GM21619 (cell line): ENCODE measurements around the gene HIC1.

ENCODE experiments used
- ATAC-seq: cut with Tn5 transposase; IDR thresholded peaks from one replicate; pipeline ENCODE4 v1.9.1; 2021; ENCODE audit not compliant: unreplicated experiment

The HIC1 gene

GRCh38 chr17:2059547-2060384, 4.9 kb downstream of the HIC1 start:
- no peak for ATAC-seq

GRCh38 chr17:2060385-2060658, 5.4 kb downstream of the HIC1 start:
- no peak for ATAC-seq

GRCh38 chr17:2060681-2061440, 6.0 kb downstream of the HIC1 start:
- ATAC-seq: no peak

DNA sequence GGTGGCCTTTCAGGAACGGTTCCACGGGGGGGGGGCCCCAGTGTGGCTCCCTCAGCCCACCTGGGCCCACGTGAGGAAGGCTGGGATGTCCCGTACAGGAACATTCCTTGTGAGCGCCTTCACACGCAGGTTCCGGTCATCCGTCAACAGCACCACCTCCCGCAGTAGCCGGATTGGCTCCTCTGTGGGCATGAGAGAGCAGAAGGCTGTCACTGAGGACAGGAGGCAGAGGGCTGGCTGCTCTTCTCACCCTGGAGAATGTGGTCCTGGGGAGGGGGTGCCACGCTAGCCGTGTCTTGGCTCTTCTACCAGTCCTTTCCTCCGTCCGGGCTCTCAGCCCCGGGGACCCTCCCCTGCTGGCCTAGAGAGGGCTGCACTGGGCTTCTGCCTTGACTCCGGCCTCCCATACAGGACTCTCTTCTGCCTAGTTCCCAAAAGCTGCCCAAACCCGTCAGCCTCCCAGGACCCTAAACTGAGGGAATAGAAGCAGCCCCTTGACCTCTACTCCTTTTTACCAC, 6.6 kb downstream of the HIC1 start:
- no peak for ATAC-seq

DNA sequence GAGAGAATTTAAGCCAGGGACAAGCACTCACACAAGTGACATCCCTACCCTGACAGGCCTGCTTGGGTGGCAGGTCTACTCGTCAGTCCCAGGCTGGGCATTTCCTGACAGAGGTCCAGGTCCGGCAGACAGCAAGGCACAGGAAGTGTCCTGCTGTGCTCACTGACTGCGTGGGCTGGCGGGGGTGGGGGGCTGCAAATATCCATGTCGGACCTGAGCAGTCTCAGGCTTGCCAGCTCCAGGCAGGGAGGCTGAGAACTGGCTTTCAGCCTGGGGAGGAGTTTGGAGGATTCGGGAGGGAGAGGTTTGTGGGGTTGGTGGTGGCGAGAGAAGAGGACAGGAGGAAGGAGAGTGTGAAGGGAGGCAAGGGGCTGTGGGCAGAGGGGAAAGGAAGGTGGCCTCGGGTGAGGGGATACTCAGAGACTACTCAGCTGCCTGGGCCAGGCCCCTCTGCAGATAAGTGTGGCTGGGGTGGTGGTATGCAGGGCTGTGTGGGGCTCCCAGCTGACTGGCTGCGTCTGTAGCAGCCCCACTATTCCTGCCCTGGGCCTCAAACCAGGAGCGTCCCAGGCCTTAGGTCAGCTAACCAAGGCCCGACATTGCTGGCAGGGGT, 7.8 kb downstream of the HIC1 start:
- ATAC-seq: no peak

- no peak for ATAC-seq
Observed at GRCh38 chr17:2063261-2064146, 8.6 kb downstream of the HIC1 start.

- ATAC-seq: no peak
Observed at GRCh38 chr17:2064147-2064489, 9.2 kb downstream of the HIC1 start.

- ATAC-seq: no peak
Observed at GRCh38 chr17:2064520-2064971, 9.6 kb downstream of the HIC1 start.

- no peak for ATAC-seq
Observed at GRCh38 chr17:2064980-2065785, 10.3 kb downstream of the HIC1 start.

- no peak for ATAC-seq
Observed at GRCh38 chr17:2065949-2066400, 11.1 kb downstream of the HIC1 start.

DNA sequence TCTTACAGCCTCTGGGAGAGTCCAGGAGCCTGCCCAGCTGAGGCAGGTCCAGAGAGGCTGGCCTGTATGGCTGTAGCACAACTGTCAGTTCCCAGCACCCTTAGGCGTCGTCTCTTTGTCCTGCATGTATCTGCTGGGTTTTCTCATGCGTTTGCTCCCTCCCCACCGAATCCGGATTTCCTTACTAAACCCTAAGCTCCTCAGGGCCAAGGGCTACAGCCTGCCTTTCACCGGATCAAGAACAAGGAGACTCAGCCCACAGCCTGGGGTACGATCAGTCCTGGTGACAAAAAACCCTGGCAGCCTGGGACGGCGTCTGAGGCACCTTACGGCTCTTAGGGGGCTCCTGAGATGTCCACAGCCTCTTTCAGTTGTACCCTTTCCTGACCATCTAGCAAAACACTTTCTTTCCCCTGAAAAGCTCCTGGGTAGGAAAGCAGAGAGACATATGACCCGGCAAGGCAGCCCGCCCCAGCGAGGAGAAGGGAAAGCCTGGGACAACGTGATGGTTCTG, 12.2 kb downstream of the HIC1 start:
- no peak for ATAC-seq

GRCh38 chr17:2067608-2068024, 12.7 kb downstream of the HIC1 start:
- ATAC-seq: no peak

DNA sequence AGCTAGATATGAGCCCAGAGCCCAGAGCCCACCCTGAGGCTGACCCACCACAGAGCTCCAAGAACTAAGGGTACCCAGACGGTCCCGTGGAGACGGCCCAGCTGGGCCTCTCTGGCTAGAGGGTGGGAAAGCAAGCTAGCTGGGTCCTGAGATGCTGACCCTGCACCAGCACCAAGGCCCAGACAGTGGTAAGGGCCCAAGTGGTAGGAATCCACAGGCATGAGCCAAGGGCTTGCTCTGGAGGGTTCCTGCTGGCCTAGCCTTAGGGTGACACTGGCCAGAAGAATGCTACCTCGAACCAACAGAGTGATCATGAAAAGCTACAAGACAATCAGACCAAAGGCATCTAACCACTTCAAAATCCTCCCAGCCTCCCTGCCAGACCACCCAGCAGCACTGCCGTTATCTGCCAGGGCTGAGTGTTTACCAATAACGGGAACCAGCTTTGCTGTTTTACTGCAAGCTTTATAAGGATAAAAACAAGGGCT, 13.2 kb downstream of the HIC1 start:
- no peak for ATAC-seq

DNA sequence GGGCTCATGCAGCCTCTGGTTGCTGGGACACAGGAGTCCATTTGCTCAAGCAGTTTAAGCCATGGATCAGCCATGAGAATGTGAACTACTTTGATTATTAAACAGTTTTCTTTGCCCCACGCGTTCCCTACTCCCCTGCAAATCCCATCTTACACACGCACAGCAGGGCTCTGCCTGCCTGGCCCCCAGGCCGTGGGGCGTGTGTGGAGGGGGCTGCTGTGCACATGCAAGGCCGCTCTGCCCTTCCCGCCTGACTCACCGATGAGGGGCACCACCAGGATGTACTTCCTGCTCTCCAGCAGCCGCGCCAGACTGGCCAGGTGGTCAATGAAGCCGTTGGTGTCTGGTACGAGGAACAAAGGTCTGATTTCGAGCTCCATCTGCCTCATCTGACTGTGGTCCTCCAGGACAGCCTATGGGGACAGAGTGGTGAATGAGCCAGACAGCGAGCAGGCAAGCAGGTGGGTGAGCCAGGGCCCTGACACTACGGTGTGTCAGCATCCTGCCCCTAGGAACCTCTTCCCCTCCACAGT, 13.7 kb downstream of the HIC1 start:
- no peak for ATAC-seq

DNA sequence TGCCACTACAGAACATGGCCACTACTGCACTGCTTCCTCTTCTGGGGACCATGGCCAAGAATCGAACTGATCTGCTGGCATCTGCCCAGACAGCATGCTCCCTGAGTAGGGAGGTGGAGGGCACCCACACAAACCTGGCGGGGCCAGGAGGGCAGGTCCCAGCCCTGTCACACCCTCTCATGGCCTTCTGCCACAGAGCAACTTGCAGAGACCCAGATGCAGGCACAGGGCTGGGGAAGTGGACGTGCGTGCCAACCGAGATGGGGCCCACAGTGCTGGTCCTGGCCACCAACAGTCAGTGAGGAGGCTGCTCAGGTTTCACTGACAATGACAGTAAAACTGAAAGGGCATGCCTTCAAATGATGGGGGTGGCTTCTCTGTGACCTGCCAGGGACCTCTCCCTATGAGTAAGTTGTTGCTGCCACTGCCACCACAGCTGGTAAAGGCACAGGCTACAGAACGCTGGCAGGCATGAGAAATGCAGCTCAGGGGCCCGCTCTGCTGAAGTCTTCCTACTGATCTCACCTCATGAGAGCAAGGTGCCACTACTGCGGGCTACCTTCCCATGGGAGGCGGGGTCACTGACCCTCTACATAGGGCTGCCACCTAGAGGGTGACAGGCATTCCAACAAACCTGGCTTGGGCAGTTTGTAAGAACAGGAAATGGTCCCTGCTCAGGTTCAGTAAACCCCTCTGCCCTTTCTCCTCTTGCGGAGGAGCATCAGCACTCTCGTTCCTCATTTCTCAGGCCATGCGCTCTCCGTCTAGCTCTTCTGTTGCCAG, 15.5 kb downstream of the HIC1 start:
- peak; percentile 76 for ATAC-seq

DNA sequence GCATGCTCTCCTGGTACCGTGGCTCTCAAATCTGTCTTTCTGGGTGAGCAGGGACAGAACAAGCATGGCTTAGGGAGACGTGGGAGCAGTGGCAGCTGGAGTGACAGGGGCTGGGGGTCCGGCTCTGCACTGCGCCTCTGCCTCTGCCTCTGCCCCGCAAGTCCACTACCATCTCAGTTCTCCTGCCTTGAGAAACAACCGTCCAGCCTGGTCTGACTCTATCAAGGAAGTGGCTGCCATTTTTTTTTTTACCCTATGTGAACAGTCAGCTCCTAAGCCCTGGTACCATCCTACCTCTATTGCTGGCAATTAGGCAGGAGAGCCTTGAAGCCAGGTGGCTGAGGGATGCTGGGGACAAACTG, 16.1 kb downstream of the HIC1 start:
- no peak for ATAC-seq

GRCh38 chr17:2071455-2072281, 16.8 kb downstream of the HIC1 start:
- no peak for ATAC-seq

- no peak for ATAC-seq
Observed at GRCh38 chr17:2074919-2075318, 20.0 kb downstream of the HIC1 start.
